CD4-positive, alpha-beta T cell treated with Interleukin-6 at 100 ng/mL for 8 hours (primary cell): ENCODE measurements around the gene MYO5B.

Source experiments
- DNase-seq: peaks from one replicate; pipeline ENCODE4 v3.0.0-alpha.2; 2020; ENCODE audit warnings: mixed read lengths, low spot score

The MYO5B gene

GRCh38 chr18:50069422-50069821 is 125.5 kb downstream of the MYO5B start:
- no peak for DNase-seq

DNA sequence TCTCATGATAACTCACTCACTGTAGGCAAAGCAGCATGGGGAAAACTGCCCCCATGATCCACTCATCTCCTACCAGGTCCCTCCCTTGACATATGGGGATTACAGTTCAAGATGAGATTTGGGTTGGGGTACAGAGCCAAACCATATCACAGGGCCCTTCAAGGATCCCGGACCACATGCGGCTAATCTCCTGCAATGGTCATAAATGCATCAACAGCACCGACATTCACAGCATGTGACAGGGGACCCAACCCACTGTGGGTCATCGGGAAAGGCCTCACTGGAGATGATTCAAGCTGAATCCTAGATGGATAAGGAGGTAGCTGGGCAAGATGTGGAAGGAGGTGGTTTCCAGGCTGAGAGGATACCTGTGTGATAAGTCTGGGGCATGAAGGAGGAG is 129.4 kb downstream of the MYO5B start:
- no peak for DNase-seq

DNA sequence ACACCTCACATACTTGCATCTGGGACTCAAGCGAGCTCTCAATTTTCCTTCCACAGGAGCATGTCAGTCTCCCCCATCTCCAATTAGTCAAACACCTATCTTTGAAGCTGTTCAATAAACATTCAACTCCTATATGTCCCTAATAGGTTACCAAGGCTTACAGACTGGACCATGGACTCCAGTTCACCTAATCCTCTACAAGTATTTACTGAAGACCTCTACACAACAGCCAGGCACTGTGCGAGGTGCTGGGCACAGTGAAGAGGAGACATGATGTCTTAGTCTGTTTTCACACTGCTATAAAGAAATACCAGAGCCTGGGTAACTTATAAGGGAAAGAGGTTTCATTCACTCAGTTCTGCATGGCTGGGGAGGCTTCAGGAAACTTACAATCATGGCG is 129.9 kb downstream of the MYO5B start:
- DNase-seq: no peak

DNA sequence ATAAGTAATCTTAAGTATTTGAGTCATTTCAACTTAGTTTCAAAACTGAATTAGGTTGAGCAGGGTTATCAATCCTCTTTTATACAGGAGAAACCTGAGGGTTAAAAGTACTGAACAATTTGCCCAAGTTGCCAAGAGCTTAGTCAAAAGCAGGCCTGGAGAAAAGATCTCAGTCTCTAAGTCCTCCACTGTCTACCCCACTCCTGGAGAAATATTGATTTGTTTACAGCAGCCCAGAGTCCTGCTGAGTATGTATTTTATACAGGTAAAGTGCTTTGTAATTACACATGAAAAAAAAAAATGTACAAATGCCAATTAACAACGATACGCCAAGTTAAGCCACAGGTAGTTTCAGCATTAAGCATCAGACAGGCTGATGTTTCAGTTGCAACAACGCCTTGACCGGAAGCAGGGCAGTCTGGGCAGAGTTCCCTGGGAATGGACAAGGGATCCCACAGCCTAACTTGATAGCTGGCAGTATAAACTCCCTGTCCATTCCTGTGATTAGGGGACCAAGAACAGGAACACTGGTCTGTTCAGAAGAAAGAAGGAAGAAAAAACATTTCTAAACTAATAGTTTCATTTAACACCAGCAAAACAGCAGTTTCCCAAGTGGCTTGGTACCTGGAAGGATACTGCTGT is 132.9 kb downstream of the MYO5B start:
- DNase-seq: no peak

DNA sequence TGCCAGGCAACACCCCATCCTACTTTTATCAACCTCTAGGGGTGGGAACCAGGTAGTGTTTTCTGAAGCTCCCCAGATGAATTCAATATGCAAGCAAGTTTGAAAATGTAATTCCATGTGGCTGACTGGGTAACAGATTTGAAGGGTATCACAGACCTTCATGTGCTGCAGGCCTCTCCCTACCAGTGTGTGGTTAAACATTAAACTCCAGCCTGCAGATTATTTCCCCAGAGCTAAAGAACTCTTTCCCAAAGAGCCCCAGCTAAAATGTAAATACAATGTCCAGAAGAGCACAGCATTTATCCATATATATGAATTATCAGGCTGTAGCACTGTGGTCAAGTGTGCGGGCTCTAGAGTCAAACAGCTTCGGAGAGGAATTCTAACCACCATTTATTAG is 134.1 kb downstream of the MYO5B start:
- DNase-seq: no peak

- DNase-seq: no peak
Measured at GRCh38 chr18:50058731-50059130, 136.2 kb downstream of the MYO5B start.

DNA sequence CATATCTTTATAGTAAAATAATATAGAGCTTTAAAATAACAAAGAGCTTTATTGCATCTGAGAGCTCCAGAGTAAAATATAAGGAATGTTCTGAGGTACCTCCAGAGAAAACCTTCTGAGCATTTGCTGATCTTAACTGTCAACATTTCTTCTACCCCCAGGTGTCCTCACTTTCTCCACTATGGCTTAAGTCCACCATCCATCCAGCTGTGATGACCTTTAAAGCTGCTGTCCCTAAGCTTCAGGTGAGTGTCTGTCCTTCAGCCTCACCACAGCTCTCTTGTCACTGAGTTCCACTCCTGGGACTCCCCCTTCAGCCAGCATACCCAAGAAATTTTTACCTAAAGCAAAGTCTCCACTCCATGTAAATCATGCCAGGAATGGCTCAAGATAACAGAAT is 137.9 kb downstream of the MYO5B start:
- DNase-seq: no peak

GRCh38 chr18:50056185-50056584 is 138.8 kb downstream of the MYO5B start:
- no peak for DNase-seq

DNA sequence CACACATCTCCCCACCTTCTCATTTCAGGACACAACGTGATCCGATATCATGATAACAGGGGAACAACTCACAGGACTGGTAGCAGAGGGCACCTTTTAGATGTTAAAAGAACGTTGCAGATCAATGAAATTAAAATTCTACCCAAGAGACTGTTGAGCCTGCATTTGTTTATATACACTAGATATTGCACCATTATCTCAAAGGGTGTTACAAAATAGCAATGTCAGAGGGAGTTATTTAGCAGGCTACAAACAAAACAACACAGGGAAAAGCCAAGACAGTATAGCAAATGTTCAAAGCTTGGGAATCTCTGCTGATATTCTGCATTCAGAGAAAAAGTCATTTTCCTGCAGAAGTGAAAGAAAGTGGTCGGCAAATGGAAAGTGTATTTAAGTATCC is 139.5 kb downstream of the MYO5B start:
- DNase-seq: no peak

DNA sequence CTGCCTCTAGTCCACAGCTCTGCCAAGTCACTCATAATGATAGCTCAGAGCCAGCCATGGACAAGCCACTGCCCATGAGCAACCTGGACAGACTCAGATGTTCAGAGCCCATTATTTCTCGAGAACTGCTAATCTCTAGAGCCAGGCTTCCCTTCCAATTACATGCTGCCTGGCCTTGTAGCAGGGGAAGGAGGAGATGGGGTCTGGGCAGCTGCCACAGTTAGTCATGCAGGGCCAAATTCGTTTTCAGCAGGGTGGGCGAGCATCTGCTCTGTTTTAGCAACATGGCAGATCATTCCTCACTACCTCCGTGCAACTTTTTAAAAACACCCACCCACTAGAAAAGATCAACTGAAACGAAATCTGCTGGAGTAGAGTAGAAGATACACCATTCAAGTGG is 141.8 kb downstream of the MYO5B start:
- DNase-seq: no peak

DNA sequence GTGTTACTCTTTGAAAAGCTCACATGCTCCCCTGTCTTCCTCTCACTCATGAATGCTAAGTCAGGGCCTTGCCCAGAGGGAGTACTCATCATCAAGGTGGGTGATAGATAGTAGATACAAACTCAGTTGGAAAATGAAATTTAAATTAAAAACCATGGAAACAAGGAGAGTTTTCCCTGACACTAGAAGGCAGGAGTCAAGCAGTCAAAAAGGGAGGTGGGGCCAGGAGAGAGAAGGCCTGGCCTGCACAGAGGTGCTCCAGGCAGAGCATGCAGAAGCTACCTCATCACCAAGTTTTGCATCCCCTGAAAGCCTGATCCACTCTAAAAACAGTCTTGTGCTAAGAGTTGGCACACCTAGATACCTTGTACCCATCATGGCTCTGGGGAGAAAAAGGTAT is 143.7 kb downstream of the MYO5B start:
- DNase-seq: no peak

- no peak for DNase-seq
Measured at GRCh38 chr18:50045126-50045525, 149.8 kb downstream of the MYO5B start.

DNA sequence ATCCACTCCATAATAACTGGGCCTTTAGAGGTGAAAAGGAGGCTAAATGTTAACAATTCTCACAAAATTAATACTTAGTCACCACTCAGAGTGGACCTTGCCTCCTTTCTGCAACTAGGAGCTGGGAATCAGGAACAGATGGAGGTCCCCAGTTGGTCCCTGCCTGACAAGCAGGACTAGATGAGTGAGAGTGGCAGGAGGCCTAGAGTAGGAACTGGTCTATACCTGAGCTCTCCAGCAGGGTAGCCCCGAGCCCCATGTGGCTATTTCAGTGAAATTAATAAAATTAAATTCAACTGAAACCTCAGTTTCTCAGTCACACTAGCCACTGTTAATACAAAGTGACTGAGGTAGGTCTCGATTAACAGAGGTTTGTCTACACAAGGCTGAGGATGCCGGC is 150.5 kb downstream of the MYO5B start:
- no peak for DNase-seq

DNA sequence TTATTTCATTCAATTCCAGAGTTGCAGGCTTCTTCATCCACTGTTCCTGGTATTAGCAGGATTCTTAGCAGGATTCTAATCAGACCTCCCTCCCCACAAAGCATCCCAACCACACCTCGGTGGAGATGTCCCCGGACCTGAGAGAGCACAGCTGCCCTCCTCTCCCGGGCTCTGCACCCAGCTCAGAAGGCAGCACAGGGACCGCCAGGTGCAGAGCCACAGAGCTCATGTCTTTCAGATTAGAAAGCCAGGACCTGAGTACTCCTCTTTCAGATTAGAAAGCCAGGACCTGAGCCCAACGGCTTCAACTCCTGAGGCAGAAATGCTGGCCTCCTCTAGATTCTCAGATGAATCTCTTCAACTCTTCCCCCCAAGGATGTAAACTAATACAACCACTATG is 152.3 kb downstream of the MYO5B start:
- DNase-seq: no peak

DNA sequence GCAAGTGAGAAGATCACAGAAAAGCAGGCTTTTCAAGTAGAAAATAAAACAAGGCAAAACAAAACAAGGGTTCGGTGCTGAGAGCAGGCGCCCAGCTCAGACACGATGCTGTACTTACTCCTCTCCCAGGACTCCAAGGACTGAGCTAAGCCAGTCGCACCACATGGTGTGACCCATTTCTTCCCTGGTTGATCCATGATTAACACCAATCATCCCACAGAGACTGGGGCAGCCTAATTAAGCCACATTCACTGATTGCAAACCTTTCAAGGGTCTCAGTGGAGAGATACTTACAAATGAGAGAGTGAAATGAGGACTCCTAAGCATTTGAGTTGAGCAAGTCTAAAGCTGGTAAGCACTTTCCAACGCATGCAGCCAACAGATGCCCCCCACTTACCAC is 155.2 kb downstream of the MYO5B start:
- DNase-seq: no peak

- no peak for DNase-seq
Measured at GRCh38 chr18:50038448-50038847, 156.5 kb downstream of the MYO5B start.

- DNase-seq: no peak
Measured at GRCh38 chr18:50034029-50034428, 160.9 kb downstream of the MYO5B start.

DNA sequence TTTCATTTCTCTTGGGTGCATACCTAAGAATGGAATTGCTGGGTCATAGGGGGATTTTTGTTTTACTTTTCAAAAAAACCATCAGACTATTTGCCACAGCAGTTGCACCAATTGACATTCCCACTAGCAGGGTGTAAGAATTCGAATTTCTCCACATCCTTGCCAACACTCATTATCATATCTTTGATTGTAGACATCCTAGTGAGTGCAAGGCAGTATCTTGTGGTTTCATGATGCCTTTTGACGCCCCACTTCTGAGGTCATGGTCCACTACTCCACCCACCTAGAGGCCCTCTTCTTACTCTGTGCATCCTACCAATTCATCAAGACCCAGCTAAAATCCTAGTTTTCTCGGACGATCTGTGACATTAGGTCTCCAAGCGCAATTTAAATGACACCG is 161.9 kb downstream of the MYO5B start:
- DNase-seq: no peak

- no peak for DNase-seq
Measured at GRCh38 chr18:50030146-50030545, 164.8 kb downstream of the MYO5B start.

- no peak for DNase-seq
Measured at GRCh38 chr18:50027996-50028395, 167.0 kb downstream of the MYO5B start.

- DNase-seq: no peak
Measured at GRCh38 chr18:50024466-50024865, 170.5 kb downstream of the MYO5B start.

DNA sequence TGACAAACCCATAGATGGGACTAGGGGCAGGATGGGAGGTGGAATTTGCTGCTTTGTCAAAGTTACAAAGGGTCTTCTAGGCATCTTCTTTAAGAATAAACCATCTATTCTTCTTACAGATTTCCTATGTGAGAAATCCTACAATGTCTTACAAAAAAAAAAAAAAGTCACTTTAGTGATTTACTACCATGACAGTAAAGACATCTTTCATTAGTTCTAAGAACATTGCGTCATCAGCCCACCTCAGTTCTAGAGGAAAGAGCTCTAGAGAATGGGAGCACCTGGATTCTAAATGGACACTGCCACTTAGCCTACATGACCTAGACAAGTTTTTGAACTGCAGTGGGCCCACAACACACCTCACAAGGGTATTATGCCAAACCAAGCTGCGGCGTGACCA is 172.0 kb downstream of the MYO5B start:
- no peak for DNase-seq

DNA sequence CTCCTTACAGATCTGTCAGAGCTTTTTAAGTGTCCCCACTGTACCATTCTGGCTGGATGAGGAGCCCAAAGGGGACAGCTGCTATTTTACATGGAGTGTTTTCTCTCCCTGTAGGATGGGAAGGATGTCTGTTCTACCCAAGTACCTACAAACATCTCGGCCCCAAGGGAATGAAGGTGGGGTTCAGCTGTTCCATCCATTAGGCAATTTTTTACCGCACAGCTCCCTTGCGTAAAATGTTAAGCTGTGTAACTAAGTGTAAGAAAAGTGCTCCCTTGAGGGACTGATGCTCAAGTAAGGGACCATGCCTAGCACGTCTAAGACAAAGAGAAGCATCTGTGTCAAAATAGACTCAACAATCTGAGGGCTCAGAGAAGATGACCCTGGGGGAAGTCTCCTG is 180.3 kb downstream of the MYO5B start:
- DNase-seq: no peak

GRCh38 chr18:50013363-50014138 is 181.4 kb downstream of the MYO5B start:
- DNase-seq: no peak
